GM19099 (cell line): Measurements from ENCODE around the gene REEP6.

Experiments
- POLR2A ChIP-seq: IDR thresholded peaks from 3 replicates; pipeline ENCODE4 v1.6.1; 2011; ENCODE audit warnings: low read depth; ENCODE audit not compliant: insufficient read length; ENCODE audit errors: extremely low read depth

The REEP6 gene

DNA sequence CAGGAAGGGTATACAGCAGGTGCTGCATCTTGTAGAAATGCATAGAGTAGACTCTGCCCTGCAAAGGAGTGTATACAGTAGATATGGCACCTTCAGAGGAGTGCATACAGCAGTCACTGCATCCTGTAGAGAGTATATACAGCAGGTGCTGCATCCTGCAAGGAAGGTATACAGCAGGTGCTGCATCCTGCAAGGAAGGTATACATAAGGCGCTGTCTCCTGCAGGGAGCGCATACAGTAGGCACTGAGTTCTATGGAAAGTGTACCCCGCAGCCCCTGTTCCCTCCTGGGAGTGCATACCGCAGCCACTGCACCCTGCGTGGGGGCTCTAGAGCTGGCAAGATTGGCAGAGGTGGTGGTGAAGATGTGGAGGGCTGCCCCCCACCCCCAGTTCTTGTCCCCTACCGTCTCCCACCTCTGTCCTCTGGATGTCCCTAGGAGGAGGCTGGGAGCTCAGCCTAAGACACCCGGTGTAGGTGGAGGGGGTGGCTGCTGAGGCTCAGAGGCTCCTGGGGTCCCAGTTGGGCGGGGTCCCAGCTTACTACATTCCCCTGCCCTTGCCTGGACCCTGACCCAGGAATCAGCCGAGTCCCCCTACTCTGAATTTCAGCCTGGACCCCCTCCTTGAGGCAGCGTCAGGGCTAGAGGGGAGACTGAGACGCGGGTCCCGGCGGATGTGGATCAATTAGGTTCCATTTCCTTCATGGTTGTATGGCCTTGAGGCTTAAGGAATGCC is 24.2 kb downstream of the REEP6 start:
- no peak for TF ChIP-seq POLR2A

DNA sequence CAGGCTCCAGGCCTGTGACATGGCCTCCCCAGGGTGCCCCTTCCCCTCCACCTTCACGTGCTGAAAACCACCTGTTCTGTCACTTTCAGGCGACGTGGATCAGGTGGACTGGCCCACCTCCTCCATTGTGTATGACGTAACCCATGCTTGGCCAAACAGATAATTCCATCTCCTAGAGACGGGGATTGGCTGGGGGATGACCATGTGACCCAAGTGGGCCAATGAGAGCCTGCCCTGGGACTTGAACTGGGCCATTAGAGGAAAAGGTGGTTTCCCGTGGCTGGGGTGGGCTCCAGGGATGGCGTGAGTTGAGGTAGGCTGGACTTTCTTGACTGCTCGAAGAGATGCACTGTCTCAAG is 25.4 kb downstream of the REEP6 start:
- TF ChIP-seq POLR2A, result no peak

DNA sequence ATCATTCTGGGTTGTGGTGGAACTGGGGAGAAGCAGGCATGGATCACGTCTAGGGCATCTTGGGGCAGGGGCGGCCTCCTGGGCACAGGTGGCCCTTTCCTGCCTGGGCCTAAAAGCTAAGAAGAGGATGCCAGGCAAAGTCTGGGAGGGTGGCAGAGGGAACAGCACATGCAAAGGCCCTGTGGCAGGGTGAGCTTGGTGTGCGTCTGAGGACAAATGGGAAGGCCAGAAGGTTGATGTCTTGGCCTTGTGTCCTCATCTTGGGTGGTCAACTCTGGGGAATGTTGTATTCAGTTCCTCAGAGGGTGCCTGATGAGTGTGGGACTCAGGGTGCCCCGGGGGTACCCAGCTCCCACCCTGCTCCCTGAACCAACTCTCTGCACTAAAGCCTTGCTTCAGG is 27.5 kb downstream of the REEP6 start:
- no peak for TF ChIP-seq POLR2A

DNA sequence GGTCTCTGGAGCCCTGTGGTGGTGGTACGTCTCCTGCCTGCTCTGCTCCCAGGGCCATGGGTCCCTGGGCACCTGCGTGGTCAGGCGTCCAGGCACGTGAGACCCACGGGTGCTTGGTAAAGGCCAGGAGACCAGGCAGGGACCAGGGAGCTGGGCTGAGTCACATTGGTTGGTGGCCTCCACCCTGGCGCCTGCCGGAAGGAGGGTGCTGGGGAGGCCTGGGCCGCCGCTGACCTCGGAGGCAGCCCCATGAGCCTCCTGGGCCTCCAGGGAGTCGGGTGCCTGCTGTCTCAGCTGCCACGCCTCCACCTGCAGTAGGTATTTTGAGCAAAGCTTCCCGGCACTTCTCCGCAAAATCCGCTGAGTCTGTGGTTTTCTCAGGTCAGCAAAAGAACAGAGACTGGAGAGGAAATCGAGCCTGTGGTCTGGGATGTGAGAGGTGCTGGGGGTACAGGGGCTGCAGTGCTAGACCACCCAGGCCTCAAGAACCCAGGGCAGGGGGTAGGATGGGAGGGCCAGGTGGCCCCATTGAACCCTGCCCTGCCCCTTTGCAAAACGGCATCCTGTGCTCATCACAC is 29.3 kb downstream of the REEP6 start:
- TF ChIP-seq POLR2A, result no peak

DNA sequence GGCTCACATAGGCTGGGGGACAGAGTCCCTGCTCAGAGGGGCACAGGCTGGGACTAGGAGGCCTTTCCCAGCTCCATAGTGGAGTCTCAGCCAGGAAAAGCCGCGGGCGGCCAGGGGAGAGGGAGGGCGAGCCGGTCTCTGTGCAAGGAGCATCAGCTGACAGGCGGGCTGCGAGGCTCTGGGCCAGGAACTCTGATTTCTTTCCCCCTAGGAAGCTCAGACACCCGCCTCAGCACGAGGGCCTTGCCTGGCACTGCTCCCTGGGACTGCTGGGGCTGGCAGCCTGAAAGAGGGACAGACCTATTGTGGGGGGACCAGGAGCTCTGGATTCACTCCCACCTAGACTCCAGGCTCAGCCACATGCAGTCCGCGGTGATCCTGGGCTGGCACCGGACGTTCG is 30.7 kb downstream of the REEP6 start:
- no peak for TF ChIP-seq POLR2A

DNA sequence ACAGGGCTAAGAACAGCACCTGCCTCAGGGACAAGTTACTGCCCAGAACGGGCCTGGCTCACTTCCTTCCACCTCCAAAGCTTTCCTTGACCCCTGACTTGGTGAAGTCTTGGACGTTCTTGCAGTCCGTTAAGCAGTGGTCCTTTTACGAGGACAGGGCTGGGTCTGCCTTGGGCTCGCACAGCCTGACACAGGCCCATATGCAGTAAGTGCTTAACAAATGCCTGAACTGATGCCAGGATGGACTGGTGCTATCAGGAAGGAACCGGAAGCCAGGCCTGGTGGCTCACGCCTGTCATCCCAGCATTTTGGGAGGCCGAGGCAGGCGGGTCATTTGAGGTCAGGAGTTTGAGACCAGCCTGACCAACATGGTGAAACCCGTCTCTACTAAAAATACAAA is 31.1 kb downstream of the REEP6 start:
- no peak for TF ChIP-seq POLR2A

DNA sequence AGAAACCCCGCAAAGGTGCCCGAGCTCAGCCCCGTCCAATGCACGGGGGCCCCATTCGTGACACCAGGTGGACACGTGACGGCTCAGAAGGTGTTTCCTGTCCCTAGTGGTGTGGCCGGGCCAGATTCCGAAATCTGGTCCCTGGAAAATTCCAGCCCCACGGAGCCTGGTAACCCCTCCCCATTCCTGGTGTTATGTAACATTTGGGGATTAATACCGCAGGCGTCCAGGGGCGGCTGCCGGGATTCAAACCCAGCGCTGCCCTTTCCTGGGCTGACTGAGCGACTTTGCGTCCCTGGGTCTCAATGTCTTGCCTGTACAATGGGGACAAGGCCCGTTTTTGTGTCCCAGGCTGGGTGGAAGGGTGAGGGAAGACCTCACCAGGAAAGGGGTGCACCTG is 31.9 kb downstream of the REEP6 start:
- TF ChIP-seq POLR2A, result no peak

DNA sequence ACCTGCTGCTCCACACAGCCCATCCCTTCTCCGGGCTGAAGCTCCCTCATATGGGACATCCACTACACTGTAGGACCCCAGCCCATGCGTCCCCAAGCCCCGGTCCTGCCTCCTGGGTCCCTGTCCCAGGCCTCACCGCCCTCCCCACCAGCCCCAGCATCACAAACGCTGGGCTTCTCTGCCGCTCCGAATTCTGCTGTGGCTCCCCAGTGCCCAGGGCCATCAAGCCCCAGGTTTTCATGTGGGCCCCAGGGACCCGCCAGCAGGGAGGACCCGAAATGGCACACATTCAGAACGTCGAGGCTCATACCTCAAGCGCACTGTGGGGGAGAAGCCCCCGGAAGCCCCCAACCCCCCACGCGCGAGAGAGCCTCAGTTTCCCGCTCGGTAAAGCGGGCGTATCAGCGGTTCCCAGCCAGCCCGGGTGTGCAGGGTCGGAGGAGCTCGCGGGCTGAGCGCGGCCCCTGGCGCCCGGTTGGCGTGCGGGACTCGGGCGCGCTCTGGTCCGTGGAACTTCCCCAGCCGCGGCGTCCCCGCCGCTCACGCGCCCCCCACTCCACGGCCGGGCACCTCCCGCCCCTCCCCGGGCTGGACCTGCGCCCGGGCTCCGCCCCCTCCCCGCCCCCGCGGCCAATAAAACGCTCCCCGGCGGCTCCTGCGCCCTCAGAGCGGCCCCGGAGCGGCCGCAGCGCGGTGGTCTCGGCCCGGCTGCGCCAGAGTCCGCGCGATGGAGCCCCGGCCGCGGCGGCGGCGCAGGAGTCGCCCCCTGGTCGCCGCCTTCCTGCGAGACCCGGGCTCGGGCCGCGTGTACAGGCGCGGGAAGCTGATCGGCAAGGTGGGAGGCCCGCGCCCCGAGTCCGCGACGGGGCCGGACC is 32.7 kb downstream of the REEP6 start, which contains the start of gene PLK5:
Gene PLK5 (plus strand): TSS at position 666 of the 875 bp plus-strand sequence. CDS start 2,920 bp downstream, outside the sequence.
- TF ChIP-seq POLR2A, result no peak

DNA sequence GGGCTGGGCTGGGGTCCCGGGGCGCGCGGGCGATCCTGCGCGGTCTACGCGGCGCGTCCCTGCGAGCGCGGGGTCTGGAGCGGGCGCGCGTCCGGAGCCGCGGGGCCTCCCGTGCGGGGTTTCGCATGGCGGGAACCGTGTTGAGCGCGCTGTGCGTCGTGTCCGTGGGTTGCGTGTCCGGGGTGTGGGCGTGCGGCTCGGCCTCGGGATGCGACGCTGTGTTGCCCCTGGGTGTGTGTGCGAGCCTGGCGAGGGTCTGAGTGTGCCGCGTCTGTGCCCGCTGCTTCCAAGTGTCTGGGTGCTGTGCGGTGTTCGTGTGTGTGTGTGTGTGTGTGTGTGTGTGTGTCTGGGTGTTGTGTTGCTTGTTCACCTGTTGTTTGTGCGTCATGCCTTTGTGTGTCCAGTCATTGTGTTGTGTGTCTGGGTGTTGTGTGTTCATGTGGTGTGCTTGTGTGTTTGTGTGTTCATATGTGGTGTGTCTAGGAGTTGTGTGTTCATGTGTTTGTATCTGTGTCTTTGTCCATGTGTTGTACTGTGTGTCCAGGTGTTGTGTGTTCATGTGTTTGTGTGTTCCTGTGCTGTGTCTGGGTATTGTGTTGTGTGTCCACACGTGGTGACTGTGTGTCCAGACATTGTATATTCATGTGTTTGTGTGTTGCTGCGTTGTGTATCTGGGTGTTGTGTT is 33.4 kb downstream of the REEP6 start:
- TF ChIP-seq POLR2A, result no peak

DNA sequence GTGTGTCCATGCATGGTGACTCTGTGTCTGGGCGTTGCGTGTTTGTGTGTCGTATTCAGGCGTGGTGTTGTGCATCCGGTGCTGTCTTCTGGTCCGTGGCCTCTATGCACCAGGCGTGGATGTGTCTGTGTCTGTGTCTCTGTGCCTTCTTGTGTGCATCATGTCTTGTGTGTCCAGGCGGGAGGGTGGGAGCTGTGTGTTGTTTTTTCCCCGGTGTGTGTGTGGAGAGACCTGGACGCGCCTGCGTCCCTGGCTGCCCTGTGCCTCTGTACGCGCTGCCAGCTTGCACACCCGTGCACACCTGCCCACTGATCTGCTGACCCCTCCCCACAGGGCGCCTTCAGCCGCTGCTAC is 34.0 kb downstream of the REEP6 start:
- TF ChIP-seq POLR2A, result no peak

DNA sequence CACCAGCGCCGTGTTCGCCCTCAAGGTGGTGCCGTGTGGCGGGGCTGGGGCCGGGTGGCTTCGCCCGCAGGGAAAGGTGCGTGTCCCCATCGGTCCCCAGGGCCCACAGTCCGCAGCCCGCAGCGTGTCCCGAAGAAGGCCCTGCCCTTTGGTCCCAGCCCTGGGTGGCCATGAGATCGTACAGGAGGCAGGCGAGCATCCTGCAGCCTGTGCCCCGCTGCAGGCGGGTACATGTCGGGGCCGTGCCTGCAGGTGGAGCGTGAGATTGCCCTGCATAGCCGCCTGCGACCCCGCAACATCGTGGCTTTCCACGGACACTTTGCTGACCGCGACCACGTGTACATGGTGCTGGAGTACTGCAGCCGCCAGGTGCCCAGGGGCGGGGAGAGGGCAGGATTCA is 34.4 kb downstream of the REEP6 start:
- TF ChIP-seq POLR2A, result no peak

DNA sequence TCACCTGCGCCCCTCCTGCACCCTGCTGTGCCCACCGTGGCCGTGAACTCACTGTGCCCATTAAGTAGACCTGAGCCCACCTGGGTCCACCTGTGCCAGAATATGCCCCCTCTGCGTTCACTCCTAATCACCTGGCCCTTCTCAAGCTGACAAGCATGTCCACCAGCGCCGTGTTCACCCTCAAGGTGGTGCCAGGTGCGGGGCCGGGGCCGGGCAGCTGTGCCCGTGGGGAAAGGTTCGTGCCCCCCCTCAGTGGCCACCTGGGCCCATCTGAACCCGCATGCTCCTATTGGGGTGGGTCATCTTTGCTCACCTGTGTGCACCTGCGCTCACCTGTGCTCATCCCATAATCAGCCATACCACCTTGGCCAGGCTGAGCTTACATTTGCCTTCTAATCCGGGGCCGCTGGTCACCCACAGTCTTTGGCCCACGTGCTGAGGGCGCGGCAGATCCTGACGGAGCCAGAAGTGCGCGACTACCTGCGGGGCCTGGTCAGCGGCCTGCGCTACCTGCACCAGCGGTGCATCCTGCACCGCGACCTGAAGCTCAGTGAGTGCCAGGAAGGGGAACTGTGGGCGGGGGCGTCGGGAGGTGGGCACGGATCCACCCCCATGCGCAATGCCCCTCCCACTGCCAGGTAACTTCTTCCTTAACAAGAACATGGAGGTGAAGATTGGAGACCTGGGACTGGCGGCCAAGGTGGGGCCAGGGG is 35.2 kb downstream of the REEP6 start:
- TF ChIP-seq POLR2A, result no peak

DNA sequence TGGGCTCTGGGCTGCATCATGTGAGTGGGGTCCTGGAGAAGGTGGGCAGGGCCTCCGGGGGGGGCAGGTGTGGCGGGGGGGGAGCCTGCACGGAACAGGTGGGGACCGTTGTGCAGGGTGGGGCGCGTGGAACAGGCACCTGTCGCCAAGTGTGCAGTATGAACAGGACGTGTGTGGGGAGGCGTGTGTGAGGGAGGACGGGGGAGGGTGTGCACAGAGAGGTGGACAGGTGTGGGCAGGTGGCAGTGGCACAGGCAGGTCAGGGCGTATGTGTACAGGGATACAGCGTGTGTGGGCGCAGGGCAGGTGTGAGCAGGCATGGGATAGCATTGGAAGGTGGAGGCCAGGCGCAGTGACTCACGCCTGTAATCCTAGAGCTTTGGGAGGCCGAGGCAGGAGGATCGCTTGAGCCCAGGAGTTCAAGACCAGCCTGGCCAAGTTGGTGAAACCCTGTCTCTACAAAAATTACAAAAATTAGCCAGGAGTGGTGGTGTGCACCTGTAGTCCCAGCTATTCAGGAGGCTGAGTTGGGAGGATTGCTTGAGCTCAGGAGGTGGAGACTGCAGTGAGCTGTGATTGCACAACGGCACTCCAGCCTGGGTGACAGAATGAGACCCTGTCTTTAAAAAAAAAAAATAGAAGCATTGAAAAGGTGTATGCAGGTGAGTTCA is 36.1 kb downstream of the REEP6 start:
- TF ChIP-seq POLR2A, result no peak

DNA sequence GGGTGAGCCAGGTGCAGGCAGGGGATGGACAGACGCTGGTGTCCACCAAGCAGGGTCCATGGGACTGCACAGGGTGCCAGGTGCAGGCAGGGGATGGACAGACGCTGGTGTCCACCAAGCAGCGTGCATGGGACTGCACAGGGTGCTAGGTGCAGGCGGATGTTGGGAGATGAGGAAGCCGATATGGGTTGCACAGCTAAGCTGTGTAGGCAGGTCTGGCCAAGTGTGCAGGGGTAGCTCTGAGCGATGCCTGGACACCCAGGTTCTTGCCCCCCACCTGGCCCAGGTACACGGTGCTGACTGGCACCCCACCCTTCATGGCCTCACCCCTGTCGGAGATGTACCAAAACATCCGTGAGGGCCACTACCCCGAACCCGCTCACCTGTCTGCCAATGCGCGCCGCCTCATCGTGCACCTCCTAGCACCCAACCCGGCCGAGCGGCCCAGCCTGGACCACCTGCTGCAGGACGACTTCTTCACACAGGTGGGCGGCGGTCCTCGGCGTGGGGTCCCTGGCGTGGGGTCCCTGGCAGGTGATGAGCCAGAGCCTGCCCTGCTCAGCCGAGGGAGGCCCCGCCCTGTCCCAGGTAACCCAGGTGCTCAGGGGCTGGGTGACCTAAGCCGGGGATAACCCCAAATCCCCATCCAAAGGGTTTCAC is 36.8 kb downstream of the REEP6 start:
- no peak for TF ChIP-seq POLR2A
